HCT116 (cell line): Measurements from ENCODE around the gene PLEKHA6. TPM values are rescaled to one million over a fixed set of nuclear protein-coding genes. Genes with fewer than 3 reads are reported as not detected.

ENCODE experiments used
- ATAC-seq: fragments of 200-7000 bp; cut with Tn5 transposase; 2 replicates; pipeline ENCODE4 v1.9.1; 2020; ENCODE audit warnings: mild to moderate bottlenecking, moderate library complexity
- BruUV-seq: library from RNA; stranded (reverse); fragments of 400-500 nt; replicated peaks from 2 replicates; lab custom pipeline; 2021; lab: Mats Ljungman, UMichigan
- CTCF ChIA-PET: fragments of 300-600 bp; sonication (Branson Sonifier 250); formaldehyde crosslinking; loops from one replicate; lab custom pipeline; 2021; ENCODE audit warnings: antibody characterized with exemption; lab: Charles Lee
- POLR2A ChIA-PET: fragments of 300-600, 350-600 bp; sonication (Branson Sonifier 250); formaldehyde crosslinking; loops from one replicate; lab custom pipeline; 2021; ENCODE audit warnings: antibody characterized with exemption; lab: Charles Lee
- RAD21 ChIA-PET, 2 experiments: fragments of 300-600 bp; sonication (Branson Sonifier 250); formaldehyde crosslinking; loops; one replicate each; lab custom pipeline; 2023; ENCODE audit warnings: low total read pairs in 2 of 2; ENCODE audit not compliant: uncharacterized antibody in 2 of 2, unreplicated experiment in 2 of 2, low non-redundant PET in 1 of 2; lab: Charles Lee
- DNase-seq: peaks from one replicate; pipeline ENCODE4 v3.0.0-alpha.2; 2010; ENCODE audit warnings: low read depth, low spot score
- H2AFZ ChIP-seq: fragments of 200-600 bp; shearing (Covaris generic), sonication (generic); 2 replicates; pipeline ENCODE4 v1.6.1; 2017; ENCODE audit warnings: low read depth, mixed run types, mixed read lengths, antibody characterized with exemption, low read length; ENCODE audit not compliant: poor library complexity, severe bottlenecking
- H3K27ac ChIP-seq: 2 replicates; pipeline ENCODE4 v1.5.1; 2012; ENCODE audit warnings: low read depth, low read length
- H3K27me3 ChIP-seq: fragments of 200-600 bp; sonication (generic); 2 replicates; pipeline ENCODE4 v1.6.1; 2016; ENCODE audit warnings: mixed run types, low read length, mixed read lengths; ENCODE audit not compliant: insufficient read depth
- H3K36me3 ChIP-seq, 2 experiments: fragments of 200-500 bp in 1 of 2; fragments of 200-600 bp in 1 of 2; sonication (Bioruptor generic) in 1 of 2; sonication (generic) in 1 of 2; 2 replicates each; pipeline versions ENCODE4 v1.5.1 to v1.6.1; 2014 to 2016; ENCODE audit warnings: low read length in 2 of 2, inconsistent platforms in 1 of 2, mixed read lengths in 1 of 2, mixed run types in 1 of 2; ENCODE audit not compliant: insufficient read depth in 2 of 2, control insufficient read depth in 1 of 2
- H3K4me1 ChIP-seq, 2 experiments: fragments of 200-600 bp in 1 of 2; sonication (generic) in 1 of 2; 2 replicates each; pipeline versions ENCODE4 v1.5.1 to v1.6.1; 2012 to 2017; ENCODE audit warnings: low read length in 2 of 2, inconsistent platforms in 1 of 2, mild to moderate bottlenecking in 1 of 2, mixed read lengths in 1 of 2, mixed run types in 1 of 2, moderate library complexity in 1 of 2; ENCODE audit not compliant: insufficient read depth in 2 of 2, control insufficient read depth in 1 of 2
- H3K4me2 ChIP-seq: fragments of 200-600 bp; sonication (generic); 2 replicates; pipeline ENCODE4 v1.6.1; 2017; ENCODE audit warnings: mixed run types, low read length, mixed read lengths
- H3K4me3 ChIP-seq, 2 experiments: fragments of 200-600 bp in 1 of 2; sonication (generic) in 1 of 2; replicated peaks in 1 of 2; 2 replicates each; pipeline ENCODE4 v1.5.1; 2011 to 2016; ENCODE audit warnings: low read length in 2 of 2, control low read depth in 1 of 2, low read depth in 1 of 2, mild to moderate bottlenecking in 1 of 2, mixed read lengths in 1 of 2, mixed run types in 1 of 2
- H3K79me2 ChIP-seq: fragments of 200-600 bp; sonication (generic); 2 replicates; pipeline ENCODE4 v1.6.1; 2017; ENCODE audit warnings: mild to moderate bottlenecking, mixed run types, low read length, moderate library complexity, mixed read lengths; ENCODE audit not compliant: insufficient read depth
- H3K9ac ChIP-seq: fragments of 200-600 bp; sonication (generic); 2 replicates; pipeline ENCODE4 v1.6.1; 2016; ENCODE audit warnings: low read length, mixed read lengths
- H3K9me2 ChIP-seq: fragments of 200-600 bp; sonication (generic), shearing (Covaris generic); 2 replicates; pipeline ENCODE4 v1.6.1; 2017; ENCODE audit warnings: mixed run types, mild to moderate bottlenecking, moderate library complexity; ENCODE audit not compliant: insufficient read depth
- H3K9me3 ChIP-seq, 2 experiments: fragments of 200-500 bp in 1 of 2; fragments of 200-600 bp in 1 of 2; sonication (Bioruptor generic) in 1 of 2; sonication (generic) in 1 of 2; 2 replicates each; pipeline ENCODE4 v1.6.1; 2014 to 2017; ENCODE audit warnings: low read length in 2 of 2, mixed read lengths in 2 of 2, inconsistent platforms in 1 of 2, low read depth in 1 of 2, mild to moderate bottlenecking in 1 of 2, mixed run types in 1 of 2, moderate library complexity in 1 of 2; ENCODE audit not compliant: control insufficient read depth in 1 of 2, insufficient read depth in 1 of 2
- H4K20me1 ChIP-seq: fragments of 200-600 bp; sonication (generic), shearing (Covaris generic); 2 replicates; pipeline ENCODE4 v1.6.1; 2017; ENCODE audit warnings: mixed run types, mild to moderate bottlenecking, moderate library complexity; ENCODE audit not compliant: insufficient read depth
- CEBPB ChIP-seq: IDR thresholded peaks from 2 replicates; pipeline ENCODE4 v1.6.1; 2012; ENCODE audit warnings: low read depth
- CTCF ChIP-seq, 3 experiments: fragments of 200-600 bp in 1 of 3; sonication (generic) in 1 of 3; IDR thresholded peaks in 2 of 3; conservative IDR thresholded peaks in 1 of 3; 2 replicates each; pipeline ENCODE4 v1.5.1; 2012 to 2017; ENCODE audit warnings: low read depth in 2 of 3, low read length in 2 of 3, antibody characterized with exemption in 1 of 3, borderline replicate concordance in 1 of 3, control low read depth in 1 of 3, mild to moderate bottlenecking in 1 of 3, mixed read lengths in 1 of 3, mixed run types in 1 of 3, moderate library complexity in 1 of 3; ENCODE audit not compliant: insufficient read depth in 1 of 3
- EGR1 ChIP-seq: IDR thresholded peaks from 2 replicates; pipeline ENCODE4 v1.6.1; 2012; ENCODE audit warnings: low read depth
- ELF1 ChIP-seq: IDR thresholded peaks from 2 replicates; pipeline ENCODE4 v1.6.1; 2012; ENCODE audit warnings: low read depth, borderline replicate concordance
- FOSL1 ChIP-seq: IDR thresholded peaks from 2 replicates; pipeline ENCODE4 v1.6.1; 2012; ENCODE audit warnings: low read depth
- JUND ChIP-seq: IDR thresholded peaks from 2 replicates; pipeline ENCODE4 v1.6.1; 2012
- MAX ChIP-seq: IDR thresholded peaks from 2 replicates; pipeline ENCODE4 v1.6.1; 2012
- POLR2AphosphoS5 ChIP-seq: IDR thresholded peaks from 2 replicates; pipeline ENCODE4 v1.6.1; 2011; ENCODE audit warnings: mild to moderate bottlenecking, low read depth, low read length, moderate library complexity
- RAD21 ChIP-seq: IDR thresholded peaks from 2 replicates; pipeline ENCODE4 v1.6.1; 2012; ENCODE audit warnings: low read depth, mild to moderate bottlenecking
- SIN3A ChIP-seq: IDR thresholded peaks from 2 replicates; pipeline ENCODE4 v1.6.1; 2012; ENCODE audit warnings: low read depth
- SP1 ChIP-seq: IDR thresholded peaks from 2 replicates; pipeline ENCODE4 v1.6.1; 2012; ENCODE audit warnings: low read depth
- SRF ChIP-seq: IDR thresholded peaks from 2 replicates; pipeline ENCODE4 v1.6.1; 2012; ENCODE audit warnings: low read depth
- ZBTB33 ChIP-seq: IDR thresholded peaks from 2 replicates; pipeline ENCODE4 v1.6.1; 2011; ENCODE audit warnings: mild to moderate bottlenecking, low read length, moderate library complexity; ENCODE audit not compliant: insufficient replicate concordance; ENCODE audit errors: extremely low read depth
- ZFX ChIP-seq: fragments of 450-650 bp; IDR thresholded peaks from 2 replicates; pipeline ENCODE4 v1.6.1; 2017
- intact Hi-C: fragments of 100-400 bp; cut with micrococcal nuclease; formaldehyde crosslinking; loops from 2 replicates; pipeline ENCODE4 v1.10.0; 2022
- total RNA-seq: library from RNA; stranded (reverse); gene quantifications from one replicate; pipeline ENCODE4 v1.2.1, GENCODE V29; 2021; ENCODE audit not compliant: unreplicated experiment

The PLEKHA6 gene
- total RNA-seq, 1 experiment from 2014 or later: 13.1 TPM

GRCh38 chr1:204199579-204199978 is 160.2 kb downstream of the PLEKHA6 start:
- ATAC-seq (no peak), DNase-seq (no peak)
- Histone ChIP-seq H3K4me3 (no peak overlapping the region), H3K27ac (no peak overlapping the region), H4K20me1 (no peaks in the 10 kb centered on the region), H3K4me1 (peaks cover 18 to 52% of the 10 kb centered on the region in 2 experiments), H3K79me2 (no peaks in the 10 kb centered on the region), H3K9me2 (no peaks in the 10 kb centered on the region), H3K27me3 (no peaks in the 10 kb centered on the region), H3K36me3 (no peaks in the 10 kb centered on the region), H3K4me2 (peak overlapping the region; percentile 72), H3K9me3 (no peaks in the 10 kb centered on the region), H3K9ac (peak overlapping the region; percentile 53), H2AFZ (no peak overlapping the region)
- intact Hi-C loops: loop anchor here (2.0 kb wide), 1 partner anchor 37 kb away; no protein-coding TSS in a partner anchor
- no peak for TF ChIP-seq SRF
- no peak for TF ChIP-seq ELF1
- no peak for TF ChIP-seq ZFX
- ChIA-PET RAD21 (interaction anchor here in 1 of 2 experiments (1.5 kb wide), 1 partner anchor 37 kb away, joined by 5 read pairs; no protein-coding TSS in a partner anchor), CTCF (no interaction called here), POLR2A (interaction anchor here (1.3 kb wide), 1 partner anchor 15 kb away, joined by 4 read pairs; the partner anchor contains the start of gene GOLT1A)
- no TSS peak for BruUV-seq

- H3K4me1 ChIP-seq: peaks cover 18 to 50% of the 10 kb centered on the region in 2 experiments
- H3K4me3 ChIP-seq: peak overlapping the region in 1 of 2 experiments; percentile 31; a peak in 1 of 4 replicates
- H3K9me3 ChIP-seq: no peaks in the 10 kb centered on the region
- DNase-seq (peak; percentile 59), ATAC-seq (peak; percentile 87)
- ChIA-PET CTCF (interaction anchor here (1.1 to 2.7 kb wide), 4 partner anchors 8 to 332 kb away, joined by 3 to 31 read pairs (median 16); partner anchors contain the start of gene GOLT1A), RAD21 (interaction anchor here (0.9 to 1.5 kb wide), 3 partner anchors 8 to 36 kb away, joined by 3 to 5 read pairs (median 3); no protein-coding TSS in a partner anchor), POLR2A (interaction anchor here (1.3 kb wide), 1 partner anchor 16 kb away, joined by 4 read pairs; the partner anchor contains the start of gene GOLT1A)
- no peak overlapping the region for H2AFZ ChIP-seq
- BruUV-seq: no TSS peak
- no peaks in the 10 kb centered on the region for H3K36me3 ChIP-seq
- no peaks in the 10 kb centered on the region for H4K20me1 ChIP-seq
- peak overlapping the region; percentile 53 for H3K9ac ChIP-seq
- H3K4me2 ChIP-seq: peak overlapping the region; percentile 72
- intact Hi-C loops: loop anchor here (2.0 kb wide), 1 partner anchor 36 kb away; no protein-coding TSS in a partner anchor
- H3K27ac ChIP-seq: peak overlapping the region; percentile 12; the same call in 1 of the 2 replicates
- H3K9me2 ChIP-seq: no peaks in the 10 kb centered on the region
- H3K27me3 ChIP-seq: no peaks in the 10 kb centered on the region
- no peaks in the 10 kb centered on the region for H3K79me2 ChIP-seq
- TF ChIP-seq SP1 (peak; percentile 69), SRF (0 out of 2 replicates have a peak, but pooled peaks have one; percentile 27), MAX (peak; percentile 65), SIN3A (peak; percentile 66; the same call in 1 of the 2 replicates), FOSL1 (peak; percentile 76), CTCF (IDR thresholded peaks at IDR 0.05 in 2 of 3, conservative IDR thresholded peaks at IDR 0.05 in 1 of 3; ENCODE audit: borderline replicate concordance in 1 of 3, insufficient read depth in 1 of 3, low read depth in 2 of 3, low read length in 2 of 3) (peak; percentile 25 to 51 (median 34); a peak in 4 of 6 replicates), ZBTB33 (no peak), CEBPB (no peak), JUND (peak; percentile 74), RAD21 (peak; percentile 80), POLR2AphosphoS5 (peak; percentile 6; the same call in 1 of the 2 replicates), EGR1 (no peak)
Measured at GRCh38 chr1:204198348-204199340, 161.1 kb downstream of the PLEKHA6 start.
